A673 (cell line): ENCODE data around the gene PIGT.
A peak's percentile ranks its signal among the peaks of the same experiment; 100 is the strongest.

ENCODE experiments used
- EZH2 ChIP-seq: fragments of 200-600 bp; sonication (generic); IDR thresholded peaks from 2 replicates; pipeline ENCODE4 v1.6.1; 2017; ENCODE audit warnings: borderline replicate concordance, low read depth, mild to moderate bottlenecking, mixed read lengths, antibody characterized with exemption, low read length; ENCODE audit not compliant: poor library complexity, severe bottlenecking
- TF ChIP-seq, protein P1 (sequence below): fragments of 300-800, 200-600 bp; sonication (generic); conservative IDR thresholded peaks from 2 replicates; pipeline ENCODE4 v1.5.1; 2017; ENCODE audit warnings: low read depth, mild to moderate bottlenecking, antibody characterized with exemption, low read length, moderate library complexity, mixed read lengths

DNA sequence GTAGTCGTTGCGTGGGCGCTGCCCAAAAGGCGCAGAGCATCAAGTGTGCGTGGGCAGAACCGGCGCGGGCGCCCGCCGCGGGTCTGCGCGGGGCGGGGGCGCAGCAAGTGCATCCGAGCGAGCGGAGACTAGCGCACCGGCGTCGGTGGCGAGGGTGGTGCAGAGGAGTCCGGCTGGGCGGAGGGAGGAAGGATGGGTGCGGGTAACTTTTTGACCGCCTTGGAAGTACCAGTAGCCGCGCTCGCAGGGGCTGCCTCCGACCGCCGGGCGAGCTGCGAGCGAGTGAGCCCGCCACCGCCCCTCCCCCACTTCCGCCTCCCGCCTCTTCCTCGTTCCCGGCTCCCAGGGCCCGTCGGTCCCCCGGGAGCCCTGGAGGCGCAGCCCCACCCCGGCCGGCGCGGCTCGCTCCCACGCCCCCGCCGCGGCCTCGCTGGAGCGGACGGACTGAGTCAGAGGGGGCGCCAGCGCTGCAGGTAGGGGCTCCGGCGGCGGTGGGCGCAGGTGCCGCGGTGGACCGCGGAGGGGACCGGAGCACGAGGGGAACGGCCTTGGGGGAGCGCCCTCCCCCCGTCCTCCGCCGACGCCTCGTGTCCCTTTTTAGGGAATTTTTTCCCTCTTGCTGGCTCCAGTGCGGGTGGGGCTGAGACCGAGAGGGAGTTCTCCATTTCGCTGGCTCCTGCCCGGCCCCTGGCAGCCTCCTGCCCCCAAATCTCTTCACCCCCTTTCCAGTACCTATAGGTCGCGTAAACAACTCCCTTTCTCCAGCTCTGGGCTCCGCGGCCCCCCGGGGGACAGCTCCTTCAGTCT is 9.5 kb upstream of the PIGT start:
- TF ChIP-seq, protein P1, sequence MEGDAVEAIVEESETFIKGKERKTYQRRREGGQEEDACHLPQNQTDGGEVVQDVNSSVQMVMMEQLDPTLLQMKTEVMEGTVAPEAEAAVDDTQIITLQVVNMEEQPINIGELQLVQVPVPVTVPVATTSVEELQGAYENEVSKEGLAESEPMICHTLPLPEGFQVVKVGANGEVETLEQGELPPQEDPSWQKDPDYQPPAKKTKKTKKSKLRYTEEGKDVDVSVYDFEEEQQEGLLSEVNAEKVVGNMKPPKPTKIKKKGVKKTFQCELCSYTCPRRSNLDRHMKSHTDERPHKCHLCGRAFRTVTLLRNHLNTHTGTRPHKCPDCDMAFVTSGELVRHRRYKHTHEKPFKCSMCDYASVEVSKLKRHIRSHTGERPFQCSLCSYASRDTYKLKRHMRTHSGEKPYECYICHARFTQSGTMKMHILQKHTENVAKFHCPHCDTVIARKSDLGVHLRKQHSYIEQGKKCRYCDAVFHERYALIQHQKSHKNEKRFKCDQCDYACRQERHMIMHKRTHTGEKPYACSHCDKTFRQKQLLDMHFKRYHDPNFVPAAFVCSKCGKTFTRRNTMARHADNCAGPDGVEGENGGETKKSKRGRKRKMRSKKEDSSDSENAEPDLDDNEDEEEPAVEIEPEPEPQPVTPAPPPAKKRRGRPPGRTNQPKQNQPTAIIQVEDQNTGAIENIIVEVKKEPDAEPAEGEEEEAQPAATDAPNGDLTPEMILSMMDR = 0 out of 2 replicates have a peak, but pooled peaks have one; percentile 12
- TF ChIP-seq EZH2 = no peak
